Measurements from ENCODE around the gene ENPP4. TPM values are rescaled to one million over a fixed set of nuclear protein-coding genes. Genes with fewer than 3 reads are reported as not detected.

The ENPP4 gene
- total RNA-seq, 1 experiment from 2014 or later, result 2.6 TPM

- no peak for DNase-seq
- no peaks in the 10 kb centered on the region for H3K36me3 ChIP-seq
- H3K27me3 ChIP-seq, result no peaks in the 10 kb centered on the region
- no peaks in the 10 kb centered on the region for H3K9me3 ChIP-seq
- no peak overlapping the region for H3K4me3 ChIP-seq
Measured at GRCh38 chr6:46172176-46172575, 42.4 kb downstream of the ENPP4 start.

DNA sequence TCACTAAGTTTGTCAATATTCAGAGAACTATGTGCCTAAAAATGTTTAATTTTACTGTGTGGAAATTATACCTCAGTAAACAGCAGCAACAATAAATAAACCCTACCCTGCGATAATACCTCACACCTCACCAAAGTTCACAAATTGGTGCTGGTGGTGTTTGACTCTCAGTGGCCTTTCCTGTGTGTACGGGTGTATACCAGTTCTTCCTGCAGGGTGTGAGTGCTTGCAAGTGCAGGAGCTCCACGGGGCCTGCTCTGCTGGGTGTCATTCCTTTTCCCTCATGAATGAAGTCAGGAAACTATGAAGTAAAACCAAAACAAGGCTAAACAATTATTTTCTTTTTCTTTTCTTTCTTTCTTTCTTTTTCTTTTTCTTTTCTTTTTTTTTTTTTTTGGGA, 45.1 kb downstream of the ENPP4 start:
- H3K9me3 ChIP-seq, result no peaks in the 10 kb centered on the region
- no peak for DNase-seq
- H3K4me3 ChIP-seq, result no peak overlapping the region
- H3K27me3 ChIP-seq, result no peaks in the 10 kb centered on the region
- H3K36me3 ChIP-seq, result no peaks in the 10 kb centered on the region

DNA sequence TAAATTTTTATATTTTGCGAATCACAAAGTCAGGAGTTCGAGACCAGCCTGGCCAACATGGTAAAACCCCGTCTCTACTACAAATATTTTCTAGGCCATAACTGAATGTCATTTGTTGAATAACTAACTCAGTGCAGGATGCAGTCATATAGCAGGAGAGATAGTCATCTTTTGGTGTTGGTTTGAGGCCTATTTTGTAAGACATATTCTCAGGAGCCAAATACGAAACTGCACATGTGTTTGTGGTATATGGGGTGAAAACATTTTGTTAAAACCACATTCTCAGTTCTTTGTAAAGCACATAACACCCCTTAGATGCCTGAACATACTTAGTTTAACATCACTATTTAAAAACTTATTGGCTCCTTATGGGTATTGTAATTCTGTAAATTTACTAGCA, 45.7 kb downstream of the ENPP4 start:
- no peak for DNase-seq
- no peak overlapping the region for H3K4me3 ChIP-seq
- no peaks in the 10 kb centered on the region for H3K27me3 ChIP-seq
- H3K36me3 ChIP-seq, result no peaks in the 10 kb centered on the region
- H3K9me3 ChIP-seq, result no peaks in the 10 kb centered on the region

DNA sequence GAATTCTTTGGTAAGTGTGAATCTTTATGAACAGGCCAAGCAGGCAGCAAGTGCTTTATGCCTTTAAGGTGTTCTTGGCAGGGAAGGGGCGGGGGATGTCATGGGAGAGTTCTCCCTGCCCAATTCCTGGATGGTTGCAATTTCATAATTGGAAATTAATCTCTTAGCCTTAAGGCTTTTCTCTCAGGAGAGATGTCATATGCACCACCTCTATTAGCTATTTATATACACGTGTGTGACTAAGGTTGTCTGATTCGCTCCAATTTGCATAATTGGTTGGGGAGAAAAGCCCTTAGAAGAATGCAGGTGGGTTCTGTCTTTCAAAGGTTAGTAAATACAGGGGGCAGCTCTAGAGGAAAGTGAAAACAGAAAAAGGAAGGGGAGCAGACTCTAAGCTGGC, 46.2 kb downstream of the ENPP4 start:
- no peaks in the 10 kb centered on the region for H3K9me3 ChIP-seq
- H3K36me3 ChIP-seq, result no peaks in the 10 kb centered on the region
- no peak overlapping the region for H3K4me3 ChIP-seq
- DNase-seq, result no peak
- no peaks in the 10 kb centered on the region for H3K27me3 ChIP-seq

- Histone ChIP-seq H3K9me3 (no peaks in the 10 kb centered on the region), H3K4me3 (no peak overlapping the region), H3K27me3 (no peaks in the 10 kb centered on the region), H3K36me3 (no peaks in the 10 kb centered on the region)
- DNase-seq, result peak; percentile 58
Measured at GRCh38 chr6:46184114-46184513, 54.3 kb downstream of the ENPP4 start.

DNA sequence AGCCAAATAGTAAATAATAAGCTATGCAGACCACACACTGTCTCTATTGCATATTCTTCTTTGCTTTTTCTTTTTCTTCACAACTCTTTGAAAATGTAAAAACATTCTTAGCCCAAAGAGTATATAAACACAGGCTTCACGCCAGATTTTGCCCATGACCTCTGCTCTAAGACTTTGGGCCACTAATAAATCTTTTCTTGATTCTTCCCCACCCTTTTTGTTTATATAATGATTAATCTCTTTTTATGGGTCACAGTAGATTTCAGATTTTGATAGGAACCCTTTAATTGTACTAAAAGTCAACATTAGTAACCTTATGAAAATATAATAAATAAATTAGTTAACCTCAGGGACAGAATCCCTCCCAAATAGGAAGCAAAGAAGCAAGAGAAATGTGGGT, 56.8 kb downstream of the ENPP4 start:
- H3K36me3 ChIP-seq, result no peaks in the 10 kb centered on the region
- DNase-seq, result peak; percentile 3

GRCh38 chr6:46189726-46190125, 59.9 kb downstream of the ENPP4 start:
- Histone ChIP-seq H3K4me3 (no peak overlapping the region), H3K9me3 (no peaks in the 10 kb centered on the region), H3K36me3 (no peaks in the 10 kb centered on the region), H3K27me3 (no peaks in the 10 kb centered on the region)
- no peak for DNase-seq

More for the DNA sequence above, 56.8 kb downstream of the ENPP4 start:
- no peaks in the 10 kb centered on the region for H3K9me3 ChIP-seq
- no peak overlapping the region for H3K4me3 ChIP-seq
- no peaks in the 10 kb centered on the region for H3K27me3 ChIP-seq

- Histone ChIP-seq H3K36me3 (no peaks in the 10 kb centered on the region), H3K4me3 (no peak overlapping the region), H3K9me3 (no peaks in the 10 kb centered on the region), H3K27me3 (no peaks in the 10 kb centered on the region)
- no peak for DNase-seq
Measured at GRCh38 chr6:46190889-46191288, 61.1 kb downstream of the ENPP4 start.

GRCh38 chr6:46191961-46192360, 62.2 kb downstream of the ENPP4 start:
- Histone ChIP-seq H3K9me3 (no peaks in the 10 kb centered on the region), H3K36me3 (no peaks in the 10 kb centered on the region), H3K4me3 (no peak overlapping the region), H3K27me3 (no peaks in the 10 kb centered on the region)
- peak; percentile 2 for DNase-seq

Other genes starting within 250 kb of the ENPP4 start
- gene CLIC5, start 114.1 kb upstream of the ENPP4 start, total RNA-seq (2014; rRNA removed; shearing (Covaris generic); ENCODE audit: low replicate concordance), result not detected in 2 replicates
- gene ENPP5, start 41.0 kb downstream of the ENPP4 start, total RNA-seq (2014; rRNA removed; shearing (Covaris generic); ENCODE audit: low replicate concordance), result 0.95 TPM in 1 of 2 replicates, not detected in the other